HG03097 (cell line): ENCODE data around the gene NKX2-3.

ENCODE experiments used
- ATAC-seq: cut with Tn5 transposase; IDR thresholded peaks from one replicate; pipeline ENCODE4 v1.9.1; 2021; ENCODE audit not compliant: unreplicated experiment, low FRiP score

The NKX2-3 gene

GRCh38 chr10:99532687-99533495 lies at the start of gene NKX2-3:
TSS of gene NKX2-3 (plus strand) at chr10:99532942. CDS start at chr10:99533132, 190 bp downstream.
- no peak for ATAC-seq

- ATAC-seq, result no peak
Observed at GRCh38 chr10:99484626-99485581, 47.8 kb upstream of the NKX2-3 start.

- ATAC-seq, result no peak
Observed at GRCh38 chr10:99487125-99487807, 45.5 kb upstream of the NKX2-3 start.

GRCh38 chr10:99489271-99489670 lies 43.5 kb upstream of the NKX2-3 start:
- ATAC-seq, result no peak

GRCh38 chr10:99497343-99498025 lies 35.3 kb upstream of the NKX2-3 start:
- no peak for ATAC-seq

GRCh38 chr10:99506416-99506815 lies 26.3 kb upstream of the NKX2-3 start:
- ATAC-seq, result no peak

GRCh38 chr10:99507265-99507664 lies 25.5 kb upstream of the NKX2-3 start:
- ATAC-seq, result no peak

GRCh38 chr10:99513061-99513460 lies 19.7 kb upstream of the NKX2-3 start:
- ATAC-seq, result no peak

GRCh38 chr10:99519690-99520039 lies 13.1 kb upstream of the NKX2-3 start:
- ATAC-seq, result no peak

GRCh38 chr10:99520040-99520846 lies 12.5 kb upstream of the NKX2-3 start:
- ATAC-seq, result no peak

GRCh38 chr10:99520847-99521764 lies 11.6 kb upstream of the NKX2-3 start:
- ATAC-seq, result no peak

GRCh38 chr10:99521765-99522469 lies 10.8 kb upstream of the NKX2-3 start:
- ATAC-seq, result no peak

GRCh38 chr10:99522470-99523250 lies 10.1 kb upstream of the NKX2-3 start:
- ATAC-seq, result no peak

- no peak for ATAC-seq
Observed at GRCh38 chr10:99523251-99523773, 9.4 kb upstream of the NKX2-3 start.

- no peak for ATAC-seq
Observed at GRCh38 chr10:99524050-99524666, 8.6 kb upstream of the NKX2-3 start.

GRCh38 chr10:99524736-99525380 lies 7.9 kb upstream of the NKX2-3 start:
- ATAC-seq, result no peak
